OCI-LY3 (cell line): ENCODE results near the gene SAMD4B.
A peak's percentile ranks its signal among the peaks of the same experiment; 100 is the strongest.

Experiments
- H2AFZ ChIP-seq: fragments of 200-600, 300-600 bp; shearing (Covaris generic); 2 replicates; pipeline ENCODE4 v1.6.0; 2014; ENCODE audit warnings: antibody characterized with exemption, low read depth, low read length
- H3K27ac ChIP-seq: fragments of 200-600, 300-600 bp; sonication (generic); 2 replicates; pipeline ENCODE4 v1.5.1; 2014; ENCODE audit warnings: mild to moderate bottlenecking, low read length, moderate library complexity, mixed read lengths
- H3K27me3 ChIP-seq: fragments of 200-600, 300-600 bp; sonication (generic); 2 replicates; pipeline ENCODE4 v1.6.1; 2014; ENCODE audit warnings: low read depth, low read length, mixed read lengths
- H3K36me3 ChIP-seq: fragments of 200-600, 300-600 bp; sonication (generic); replicated peaks from 2 replicates; pipeline ENCODE3; 2014; ENCODE audit warnings: low read depth, low read length, mixed read lengths
- H3K4me1 ChIP-seq: fragments of 300-600, 200-600 bp; sonication (generic); 2 replicates; pipeline ENCODE4 v1.6.1; 2014; ENCODE audit warnings: low read length, mixed read lengths
- H3K4me2 ChIP-seq: fragments of 200-600, 300-600 bp; sonication (generic); 2 replicates; pipeline ENCODE4 v1.6.1; 2014; ENCODE audit warnings: low read length, mixed read lengths
- H3K4me3 ChIP-seq: fragments of 300-600, 200-600 bp; sonication (generic); 2 replicates; pipeline ENCODE4 v1.5.1; 2014; ENCODE audit warnings: antibody characterized with exemption, mild to moderate bottlenecking, low read length, moderate library complexity
- H3K79me2 ChIP-seq: fragments of 300-600, 200-600 bp; shearing (Covaris generic); 2 replicates; pipeline ENCODE4 v1.6.1; 2014; ENCODE audit warnings: mild to moderate bottlenecking, low read length, mixed read lengths
- H3K9ac ChIP-seq: fragments of 300-600, 200-600 bp; shearing (Covaris generic); 2 replicates; pipeline ENCODE4 v1.6.0; 2014; ENCODE audit warnings: mild to moderate bottlenecking, low read length, moderate library complexity
- H3K9me3 ChIP-seq: fragments of 200-600, 300-600 bp; shearing (Covaris generic); 2 replicates; pipeline ENCODE4 v1.6.1; 2014; ENCODE audit warnings: low read length, mixed read lengths; ENCODE audit not compliant: insufficient read depth
- H4K20me1 ChIP-seq: fragments of 200-600, 300-600 bp; sonication (generic); 2 replicates; pipeline ENCODE4 v1.6.1; 2016; ENCODE audit warnings: low read length, mixed read lengths; ENCODE audit not compliant: insufficient read depth
- CTCF ChIP-seq: fragments of 200-600, 300-600 bp; sonication (generic); IDR thresholded peaks from 2 replicates; pipeline ENCODE4 v1.5.1; 2014; ENCODE audit warnings: antibody characterized with exemption, low read length, low read depth
- EZH2phosphoT487 ChIP-seq: fragments of 200-600 bp; shearing (Covaris generic); IDR thresholded peaks from 2 replicates; pipeline ENCODE4 v1.6.1; 2018; ENCODE audit warnings: antibody characterized with exemption, mixed run types, low read depth

Gene SAMD4B

DNA sequence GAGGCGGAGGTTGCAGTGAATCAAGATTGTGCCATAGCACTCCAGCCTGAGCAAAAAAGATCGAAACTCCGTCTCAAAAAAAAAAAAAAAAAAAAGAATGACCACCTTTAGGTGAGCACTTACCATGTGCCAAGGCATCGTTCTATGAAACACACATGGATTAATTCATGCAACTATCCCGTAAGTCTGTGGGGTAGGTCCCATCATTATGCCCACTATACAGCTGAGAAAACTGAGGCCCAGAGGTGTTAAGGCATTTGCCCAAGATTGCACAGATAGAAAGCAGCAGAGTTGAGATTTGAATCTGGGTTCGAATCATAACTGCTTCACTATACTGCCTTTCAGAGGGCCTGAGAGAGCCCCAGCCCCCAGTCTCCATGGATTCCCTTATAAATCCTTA is 8.7 kb upstream of the SAMD4B start:
- H3K36me3 ChIP-seq: no peaks in the 10 kb centered on the region

GRCh38 chr19:39334444-39334976 is 7.7 kb upstream of the SAMD4B start:
- no peak overlapping the region for H3K4me3 ChIP-seq
- H3K79me2 ChIP-seq: no peaks in the 10 kb centered on the region
- H3K4me1 ChIP-seq: peaks cover 32% of the 10 kb centered on the region
- TF ChIP-seq CTCF (no peak), EZH2phosphoT487 (no peak)
- no peak overlapping the region for H3K27ac ChIP-seq
- H3K4me2 ChIP-seq: peak overlapping the region; percentile 83; the same call in 1 of the 2 replicates
- H3K9me3 ChIP-seq: no peaks in the 10 kb centered on the region
- H3K36me3 ChIP-seq: no peaks in the 10 kb centered on the region
- no peak overlapping the region for H3K9ac ChIP-seq
- no peaks in the 10 kb centered on the region for H4K20me1 ChIP-seq
- H2AFZ ChIP-seq: no peak overlapping the region
- no peaks in the 10 kb centered on the region for H3K27me3 ChIP-seq

More for the DNA sequence above, 8.7 kb upstream of the SAMD4B start:
- Histone ChIP-seq H3K27me3 (no peaks in the 10 kb centered on the region), H2AFZ (no peak overlapping the region), H3K9me3 (no peaks in the 10 kb centered on the region), H3K4me3 (no peak overlapping the region), H3K79me2 (no peaks in the 10 kb centered on the region), H4K20me1 (no peaks in the 10 kb centered on the region), H3K4me1 (peaks cover 32% of the 10 kb centered on the region), H3K4me2 (no peak overlapping the region), H3K9ac (no peak overlapping the region), H3K27ac (no peak overlapping the region)
- TF ChIP-seq CTCF: no peak
- TF ChIP-seq EZH2phosphoT487: no peak

- Histone ChIP-seq H4K20me1 (no peaks in the 10 kb centered on the region), H3K9ac (peak overlapping the region; percentile 82), H3K9me3 (no peaks in the 10 kb centered on the region), H2AFZ (peak overlapping the region; percentile 64; the same call in 1 of the 2 replicates), H3K4me1 (peaks cover 32% of the 10 kb centered on the region), H3K27me3 (no peaks in the 10 kb centered on the region), H3K27ac (peak overlapping the region; percentile 38), H3K4me2 (peak overlapping the region; percentile 83), H3K36me3 (no peaks in the 10 kb centered on the region), H3K4me3 (peak overlapping the region; percentile 79), H3K79me2 (no peaks in the 10 kb centered on the region)
- no peak for TF ChIP-seq EZH2phosphoT487
- no peak for TF ChIP-seq CTCF
Observed at GRCh38 chr19:39335168-39335548, 7.1 kb upstream of the SAMD4B start.

GRCh38 chr19:39336483-39336882 is 5.7 kb upstream of the SAMD4B start:
- Histone ChIP-seq H3K79me2 (peaks cover 5% of the 10 kb centered on the region), H3K4me3 (peak overlapping the region; percentile 79; the same call in 1 of the 2 replicates), H3K36me3 (no peaks in the 10 kb centered on the region), H3K9ac (no peak overlapping the region), H3K9me3 (no peaks in the 10 kb centered on the region), H3K4me2 (peak overlapping the region; percentile 83), H3K27ac (no peak overlapping the region), H2AFZ (no peak overlapping the region), H3K4me1 (peaks cover 38% of the 10 kb centered on the region), H4K20me1 (no peaks in the 10 kb centered on the region), H3K27me3 (no peaks in the 10 kb centered on the region)
- TF ChIP-seq EZH2phosphoT487 (no peak), CTCF (no peak)
